ENCODE measurements around the gene NLRP1.

The NLRP1 gene

DNA sequence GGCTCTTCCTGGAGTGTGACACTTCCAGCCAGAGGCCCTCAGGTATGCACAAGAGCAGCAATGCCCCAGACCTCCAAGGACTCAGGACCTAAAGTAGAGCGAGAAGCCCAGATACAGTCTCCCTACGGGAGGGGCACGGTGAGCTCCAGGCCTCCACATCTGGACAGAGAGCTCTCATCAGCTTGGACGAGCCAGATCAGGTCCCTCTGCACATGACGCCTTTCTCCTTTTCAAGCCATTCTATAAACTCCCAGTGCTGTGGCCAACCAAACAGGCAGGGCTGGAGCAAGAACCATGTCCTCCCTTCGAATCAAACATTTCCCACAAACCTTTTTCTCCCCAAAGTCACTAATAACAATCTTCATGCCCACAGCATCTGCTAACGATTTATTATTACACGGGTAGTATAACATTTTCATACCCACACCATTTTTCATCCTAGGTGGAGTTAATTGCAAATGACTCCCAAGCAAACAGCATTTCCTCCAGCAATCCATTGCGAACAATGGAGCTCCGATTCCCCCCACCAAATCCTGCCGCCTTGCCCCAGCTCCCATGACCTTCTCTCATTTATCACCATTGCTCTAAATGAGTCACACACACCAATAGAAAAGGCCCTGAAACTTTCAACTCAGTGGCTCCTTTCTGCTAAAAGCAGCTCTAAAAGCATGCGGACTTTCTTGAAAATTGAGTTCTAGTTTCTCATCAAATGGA lies 24.2 kb upstream of the NLRP1 start:
- no peak for DNase-seq (ENCODE audit: low read depth)
- TF ChIP-seq, protein P1, sequence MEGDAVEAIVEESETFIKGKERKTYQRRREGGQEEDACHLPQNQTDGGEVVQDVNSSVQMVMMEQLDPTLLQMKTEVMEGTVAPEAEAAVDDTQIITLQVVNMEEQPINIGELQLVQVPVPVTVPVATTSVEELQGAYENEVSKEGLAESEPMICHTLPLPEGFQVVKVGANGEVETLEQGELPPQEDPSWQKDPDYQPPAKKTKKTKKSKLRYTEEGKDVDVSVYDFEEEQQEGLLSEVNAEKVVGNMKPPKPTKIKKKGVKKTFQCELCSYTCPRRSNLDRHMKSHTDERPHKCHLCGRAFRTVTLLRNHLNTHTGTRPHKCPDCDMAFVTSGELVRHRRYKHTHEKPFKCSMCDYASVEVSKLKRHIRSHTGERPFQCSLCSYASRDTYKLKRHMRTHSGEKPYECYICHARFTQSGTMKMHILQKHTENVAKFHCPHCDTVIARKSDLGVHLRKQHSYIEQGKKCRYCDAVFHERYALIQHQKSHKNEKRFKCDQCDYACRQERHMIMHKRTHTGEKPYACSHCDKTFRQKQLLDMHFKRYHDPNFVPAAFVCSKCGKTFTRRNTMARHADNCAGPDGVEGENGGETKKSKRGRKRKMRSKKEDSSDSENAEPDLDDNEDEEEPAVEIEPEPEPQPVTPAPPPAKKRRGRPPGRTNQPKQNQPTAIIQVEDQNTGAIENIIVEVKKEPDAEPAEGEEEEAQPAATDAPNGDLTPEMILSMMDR (conservative IDR thresholded peaks at IDR 0.05; ENCODE audit: control insufficient read depth, insufficient read depth, low read depth, low read length) = no peak
- H3K4me3 ChIP-seq (ENCODE audit: control insufficient read depth, low read depth, low read length) = no peak overlapping the region

DNA sequence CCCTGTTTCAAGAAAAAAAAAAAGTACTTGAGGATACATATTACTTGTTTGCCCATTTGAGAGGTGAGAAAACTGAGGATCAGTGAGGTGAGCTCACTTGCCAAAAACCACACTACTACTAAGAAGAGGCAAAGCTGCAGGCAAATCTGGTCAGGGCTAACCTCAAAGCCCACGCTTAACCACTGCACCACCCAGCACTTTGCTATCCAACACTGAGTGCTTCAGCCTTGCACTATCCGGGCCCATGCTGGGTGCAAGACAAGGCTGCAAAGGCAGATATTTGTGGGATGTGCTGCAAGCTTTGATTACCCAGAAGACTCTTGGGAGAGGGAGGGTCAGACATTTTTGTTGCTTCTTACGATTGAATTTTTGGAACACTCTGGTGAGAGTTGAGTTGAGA lies 23.6 kb upstream of the NLRP1 start:
- H3K4me3 ChIP-seq (ENCODE audit: control insufficient read depth, low read depth, low read length) = no peak overlapping the region
- TF ChIP-seq, protein P1 (conservative IDR thresholded peaks at IDR 0.05; ENCODE audit: control insufficient read depth, insufficient read depth, low read depth, low read length) = no peak
- DNase-seq (ENCODE audit: low read depth) = no peak

DNA sequence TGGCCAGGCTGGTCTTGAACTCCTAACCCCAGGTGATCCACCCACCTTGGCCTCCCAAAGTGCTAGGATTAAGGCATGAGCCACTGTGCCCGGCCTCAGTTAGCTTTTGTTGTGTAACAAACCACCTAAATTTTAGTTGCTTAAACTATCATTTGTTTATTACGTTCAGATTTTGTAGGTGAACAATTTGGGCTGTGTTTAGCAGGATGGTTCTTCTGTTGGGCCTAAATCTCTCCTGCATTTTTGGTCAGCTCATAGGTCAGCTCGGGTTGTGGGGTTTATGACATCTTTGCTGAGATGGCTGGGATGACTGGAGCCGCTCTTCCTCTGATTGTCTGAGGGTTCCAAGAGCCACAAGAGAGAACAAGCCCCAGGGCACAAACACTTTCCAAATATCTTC lies 21.1 kb upstream of the NLRP1 start:
- TF ChIP-seq, protein P1 (conservative IDR thresholded peaks at IDR 0.05; ENCODE audit: control insufficient read depth, insufficient read depth, low read depth, low read length) = no peak
- no peak for DNase-seq (ENCODE audit: low read depth)
- no peak overlapping the region for H3K4me3 ChIP-seq (ENCODE audit: control insufficient read depth, low read depth, low read length)

DNA sequence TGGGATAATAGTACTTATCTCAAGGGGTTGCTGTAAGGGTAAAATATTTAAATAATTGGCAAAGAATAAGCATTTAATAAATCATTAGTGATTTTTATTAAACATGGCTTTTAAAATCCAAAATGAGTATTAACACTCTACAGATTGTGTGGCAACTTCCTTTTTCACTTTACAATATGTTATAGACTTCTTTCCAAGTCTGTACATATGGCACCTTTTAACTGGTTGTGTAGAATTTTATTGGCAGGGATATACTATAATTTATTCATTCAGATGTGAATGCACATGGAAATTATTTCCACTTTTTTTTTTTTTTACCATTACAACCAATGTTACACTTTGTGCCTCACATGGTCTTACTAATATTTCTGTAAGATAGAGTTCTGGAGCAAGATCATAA lies 15.7 kb upstream of the NLRP1 start:
- TF ChIP-seq, protein P1 (conservative IDR thresholded peaks at IDR 0.05; ENCODE audit: control insufficient read depth, insufficient read depth, low read depth, low read length) = no peak
- no peak for DNase-seq (ENCODE audit: low read depth)
- H3K4me3 ChIP-seq (ENCODE audit: control insufficient read depth, low read depth, low read length) = no peak overlapping the region

DNA sequence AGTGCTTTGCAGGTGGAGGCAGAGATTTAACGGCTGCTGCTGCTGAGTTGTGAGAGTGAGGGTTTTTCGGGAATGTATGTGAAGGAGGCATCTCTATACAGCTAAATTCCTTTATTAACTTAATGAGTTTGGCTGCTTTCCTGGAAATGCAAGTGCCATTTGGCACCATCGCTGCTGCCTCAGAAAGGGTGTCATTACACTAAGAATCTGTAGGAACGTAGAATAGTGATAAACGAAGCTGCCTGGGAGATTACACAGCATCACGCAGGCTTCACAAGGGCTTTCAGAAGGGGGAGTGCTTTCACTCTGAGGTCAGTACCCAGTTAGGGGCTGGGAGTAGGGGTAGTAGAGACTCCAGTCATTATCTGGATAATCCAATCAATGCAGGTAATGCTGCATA lies 14.1 kb upstream of the NLRP1 start:
- DNase-seq (ENCODE audit: low read depth) = no peak
- H3K4me3 ChIP-seq (ENCODE audit: control insufficient read depth, low read depth, low read length) = no peak overlapping the region
- TF ChIP-seq, protein P1 (conservative IDR thresholded peaks at IDR 0.05; ENCODE audit: control insufficient read depth, insufficient read depth, low read depth, low read length) = no peak

DNA sequence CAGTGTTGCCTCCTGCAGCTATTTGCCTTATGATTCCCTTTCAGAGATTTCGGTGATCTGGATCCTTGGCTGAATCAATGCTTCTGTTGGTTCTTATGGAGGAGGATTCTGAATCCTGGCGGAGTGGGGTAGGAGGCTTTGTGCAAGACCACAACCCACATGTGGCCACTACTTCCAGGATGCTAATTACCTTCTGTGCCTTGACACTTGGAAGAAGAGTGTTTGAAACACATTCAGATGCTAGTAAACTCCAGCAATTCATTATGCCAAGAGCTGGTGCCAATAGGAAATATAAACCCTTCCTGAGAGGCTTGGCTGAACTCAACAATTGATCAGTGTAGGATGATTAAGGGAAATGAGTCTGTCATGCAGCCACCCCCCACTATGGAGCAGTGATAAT lies 12.1 kb upstream of the NLRP1 start:
- no peak for DNase-seq (ENCODE audit: low read depth)
- TF ChIP-seq, protein P1 (conservative IDR thresholded peaks at IDR 0.05; ENCODE audit: control insufficient read depth, insufficient read depth, low read depth, low read length) = no peak
- H3K4me3 ChIP-seq (ENCODE audit: control insufficient read depth, low read depth, low read length) = no peak overlapping the region

DNA sequence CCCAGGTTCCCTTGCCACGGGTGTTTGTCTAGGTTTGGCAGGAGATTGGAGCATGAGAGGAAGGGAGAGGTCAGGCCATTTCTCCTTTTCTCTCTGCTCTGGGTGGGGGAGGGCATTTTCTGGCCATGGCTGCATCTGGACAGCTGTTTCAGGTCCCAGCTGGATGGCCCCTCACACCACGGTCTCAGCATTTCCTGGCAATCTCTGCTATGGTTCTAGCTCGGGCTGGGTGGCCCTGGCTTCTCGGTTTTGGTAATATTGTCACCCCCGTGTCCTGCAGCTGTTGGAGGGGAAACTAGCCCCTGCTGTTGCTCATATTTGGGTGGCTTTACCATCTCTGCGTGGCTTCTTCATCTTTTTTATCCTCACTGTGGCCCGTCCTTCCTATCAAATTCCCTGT lies 11.5 kb upstream of the NLRP1 start:
- H3K4me3 ChIP-seq (ENCODE audit: control insufficient read depth, low read depth, low read length) = no peak overlapping the region
- TF ChIP-seq, protein P1 (conservative IDR thresholded peaks at IDR 0.05; ENCODE audit: control insufficient read depth, insufficient read depth, low read depth, low read length) = no peak
- DNase-seq (ENCODE audit: low read depth) = no peak
